GM13976 (cell line): ENCODE results near the gene GALNT13.

Source experiments
- DNase-seq: peaks from one replicate; pipeline ENCODE4 v3.0.0; 2012; ENCODE audit warnings: low spot score
- CTCF ChIP-seq: IDR thresholded peaks from 2 replicates; pipeline ENCODE4 v1.5.1; 2012; ENCODE audit warnings: borderline replicate concordance, mild to moderate bottlenecking; ENCODE audit not compliant: insufficient read depth; ENCODE audit errors: extremely low read depth, missing control alignments, control extremely low read depth
- in situ Hi-C: fragments of 300-500 bp; cut with MboI; formaldehyde crosslinking; loops from one replicate; pipeline ENCODE4 v1.12.0; 2022; ENCODE audit warnings: low sequenced_read_pairs, mixed read lengths, inconsistent platforms; ENCODE audit not compliant: unreplicated experiment

The GALNT13 gene

DNA sequence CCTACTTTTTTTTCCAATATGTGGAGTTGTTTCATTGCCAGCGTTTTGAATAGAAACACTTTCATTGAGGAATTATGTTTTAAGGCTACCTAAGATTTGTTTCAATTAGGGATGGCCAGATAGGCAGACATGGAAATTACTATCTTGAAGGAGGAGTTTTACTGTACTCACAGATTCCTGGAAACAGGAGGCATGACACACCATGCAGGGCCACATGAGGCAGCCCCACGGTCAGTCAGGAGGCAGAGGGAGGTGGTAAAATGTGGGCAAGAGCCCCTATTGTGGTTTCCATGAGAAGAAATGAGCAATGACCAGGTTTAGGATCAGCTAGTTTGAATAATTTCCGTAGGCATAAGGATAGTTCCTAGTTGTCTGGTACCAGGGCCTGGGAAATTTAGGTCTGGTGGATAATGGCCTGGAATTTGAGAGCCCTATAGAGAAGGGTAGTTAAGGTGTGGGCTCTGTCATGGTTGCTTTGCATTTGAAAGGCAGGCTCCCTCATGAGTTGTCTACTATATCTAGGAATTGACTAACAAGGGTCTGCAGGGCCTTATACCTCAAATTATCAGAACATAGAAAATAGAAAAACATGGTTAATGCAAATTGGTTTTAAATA, 466.7 kb downstream of the GALNT13 start:
- no peak for TF ChIP-seq CTCF
- no peak for DNase-seq
- in situ Hi-C loops = no loop called here

- no peak for TF ChIP-seq CTCF
- in situ Hi-C loops = no loop called here
- DNase-seq = no peak
Measured at GRCh38 chr2:154343282-154343681, 471.6 kb downstream of the GALNT13 start.

DNA sequence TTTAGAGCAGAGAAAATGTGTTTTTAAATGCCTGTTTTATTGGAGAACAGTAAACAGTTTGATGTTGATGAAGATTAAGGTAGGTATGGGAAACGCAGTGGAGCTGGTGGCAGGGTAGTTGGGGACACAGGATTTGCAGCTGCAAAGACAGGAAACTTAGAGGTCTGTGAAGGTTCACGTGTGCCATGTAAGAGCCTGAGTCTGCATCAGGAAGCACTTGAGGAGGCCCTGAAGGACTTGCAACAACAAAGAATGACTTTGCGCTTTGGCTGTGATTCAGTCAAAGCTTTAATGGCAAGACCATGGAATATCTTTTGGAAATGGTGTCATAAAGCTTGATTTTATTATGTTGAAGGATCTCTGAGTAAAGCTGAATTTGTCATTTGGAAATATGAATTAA, 479.2 kb downstream of the GALNT13 start:
- no peak for TF ChIP-seq CTCF
- DNase-seq = no peak
- in situ Hi-C loops = no loop called here

- no peak for DNase-seq
- in situ Hi-C loops = no loop called here
- TF ChIP-seq CTCF = no peak
Measured at GRCh38 chr2:154361276-154361675, 489.6 kb downstream of the GALNT13 start.

GRCh38 chr2:154368153-154368552, 496.4 kb downstream of the GALNT13 start:
- in situ Hi-C loops = no loop called here
- no peak for TF ChIP-seq CTCF
- DNase-seq = no peak

DNA sequence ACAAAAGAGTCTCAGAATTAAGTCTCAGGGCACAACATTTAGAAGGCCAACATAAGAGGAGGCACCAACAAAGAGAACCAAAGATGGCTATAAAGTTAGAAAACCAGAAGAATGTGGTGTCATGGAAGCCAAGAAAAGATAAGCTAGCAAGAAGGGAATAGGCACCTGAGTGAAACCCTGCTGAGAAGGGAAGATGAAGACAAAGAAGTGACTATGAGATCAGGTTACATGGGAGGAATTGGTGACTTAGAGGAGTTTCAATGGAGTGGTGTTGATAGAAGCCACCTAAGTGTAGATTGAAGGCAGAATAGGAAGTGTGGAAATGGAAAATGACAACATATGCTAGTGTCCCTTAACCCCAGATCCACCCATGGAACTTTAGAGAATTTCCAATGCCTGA, 499.2 kb downstream of the GALNT13 start:
- DNase-seq = no peak
- in situ Hi-C loops = no loop called here
- no peak for TF ChIP-seq CTCF
